Activated B cell treated with CpG ODN at 0.5 μM for 24 hours (primary cell): ENCODE measurements around the gene PLET1. TPM values are rescaled to one million over a fixed set of nuclear protein-coding genes. Genes with fewer than 3 reads are reported as not detected.

Experiments
- ATAC-seq: fragments of 200-7000 bp; cut with Tn5 transposase; one replicate; pipeline ENCODE4 v1.10.0; 2021; ENCODE audit warnings: low read depth, mild to moderate bottlenecking, moderate library complexity
- CTCF ChIA-PET: fragments of 350-600 bp; sonication (Branson Sonifier 250); formaldehyde crosslinking; loops from one replicate; lab custom pipeline; 2021; ENCODE audit warnings: antibody characterized with exemption; lab: Charles Lee
- POLR2A ChIA-PET: fragments of 350-600 bp; sonication (Branson Sonifier 250); formaldehyde crosslinking; loops from one replicate; lab custom pipeline; 2021; ENCODE audit warnings: antibody characterized with exemption; lab: Charles Lee
- DNase-seq: peaks from one replicate; pipeline ENCODE4 v3.0.0; 2022
- H3K27ac Mint-ChIP-seq: one replicate; pipeline ENCODE4 v1.8.0; 2020; ENCODE audit warnings: mixed read lengths
- H3K27me3 Mint-ChIP-seq: one replicate; pipeline ENCODE4 v1.8.0; 2021; ENCODE audit warnings: mixed read lengths
- H3K36me3 Mint-ChIP-seq: one replicate; pipeline ENCODE4 v1.8.0; 2021; ENCODE audit warnings: low read depth, mixed read lengths
- H3K4me1 Mint-ChIP-seq: one replicate; pipeline ENCODE4 v1.8.0; 2021; ENCODE audit warnings: mixed read lengths
- H3K4me3 Mint-ChIP-seq: one replicate; pipeline ENCODE4 v1.8.0; 2020; ENCODE audit warnings: mild to moderate bottlenecking, mixed read lengths
- H3K9me3 Mint-ChIP-seq: one replicate; pipeline ENCODE4 v1.8.0; 2020; ENCODE audit warnings: mixed read lengths
- CTCF ChIP-seq: fragments of 200-600 bp; IDR thresholded peaks from one replicate; pipeline ENCODE4 v1.8.0; 2022; ENCODE audit warnings: antibody characterized with exemption, mild to moderate bottlenecking
- intact Hi-C: fragments of 100-400 bp; cut with micrococcal nuclease; formaldehyde crosslinking; loops from one replicate; pipeline ENCODE4 v1.15.1; 2024
- total RNA-seq: library from RNA; stranded (reverse); gene quantifications from 2 replicates; pipeline ENCODE4 v1.2.3, GENCODE V29; 2022

Gene PLET1
- total RNA-seq, 1 donor from 2014 or later, result not detected

- H3K27ac Mint-ChIP-seq, result no peak overlapping the region
- POLR2A ChIA-PET, result no interaction called here
- no peaks in the 10 kb centered on the region for H3K27me3 Mint-ChIP-seq
- no peak for TF ChIP-seq CTCF
- no peak overlapping the region for H3K4me3 Mint-ChIP-seq
- no peak for ATAC-seq
- peaks cover 9% of the 10 kb centered on the region for H3K4me1 Mint-ChIP-seq
- no peaks in the 10 kb centered on the region for H3K9me3 Mint-ChIP-seq
- no peaks in the 10 kb centered on the region for H3K36me3 Mint-ChIP-seq
- no peak for DNase-seq
- CTCF ChIA-PET, result interaction anchor here (0.9 to 11.5 kb wide), 2 partner anchors 64 to 338 kb away, joined by 4 to 166 read pairs; no protein-coding TSS in a partner anchor
- intact Hi-C loops, result loop anchor here (5.0 to 10.0 kb wide), 3 partner anchors 369 to 1092 kb away; no protein-coding TSS in a partner anchor
Measured at GRCh38 chr11:112215621-112216020, 45.0 kb downstream of the PLET1 start.

- H3K4me3 Mint-ChIP-seq, result no peak overlapping the region
- ATAC-seq (no peak), DNase-seq (no peak)
- CTCF ChIA-PET, result interaction anchor here (11.5 kb wide), 1 partner anchor 66 kb away, joined by 166 read pairs; no protein-coding TSS in a partner anchor
- peaks cover 7% of the 10 kb centered on the region for H3K4me1 Mint-ChIP-seq
- no peak for TF ChIP-seq CTCF
- H3K36me3 Mint-ChIP-seq, result no peaks in the 10 kb centered on the region
- H3K9me3 Mint-ChIP-seq, result no peaks in the 10 kb centered on the region
- intact Hi-C loops, result loop anchor here (10.0 kb wide), 2 partner anchors 371 to 901 kb away; no protein-coding TSS in a partner anchor
- no peaks in the 10 kb centered on the region for H3K27me3 Mint-ChIP-seq
- POLR2A ChIA-PET, result no interaction called here
- no peak overlapping the region for H3K27ac Mint-ChIP-seq
Measured at GRCh38 chr11:112213753-112214152, 46.9 kb downstream of the PLET1 start.

- H3K9me3 Mint-ChIP-seq, result no peaks in the 10 kb centered on the region
- H3K27me3 Mint-ChIP-seq, result no peaks in the 10 kb centered on the region
- POLR2A ChIA-PET, result no interaction called here
- no peaks in the 10 kb centered on the region for H3K36me3 Mint-ChIP-seq
- no peak for TF ChIP-seq CTCF
- CTCF ChIA-PET, result interaction anchor here (1.0 kb wide), 1 partner anchor 8 kb away, joined by 3 read pairs; no protein-coding TSS in a partner anchor
- ATAC-seq (no peak), DNase-seq (no peak)
- intact Hi-C loops, result loop anchor here (10.0 kb wide), 2 partner anchors 372 to 902 kb away; no protein-coding TSS in a partner anchor
- no peak overlapping the region for H3K27ac Mint-ChIP-seq
- peaks cover 7% of the 10 kb centered on the region for H3K4me1 Mint-ChIP-seq
- no peak overlapping the region for H3K4me3 Mint-ChIP-seq
Measured at GRCh38 chr11:112212710-112213109, 48.0 kb downstream of the PLET1 start.

- intact Hi-C loops, result loop anchor here (10.0 kb wide), 2 partner anchors 373 to 903 kb away; no protein-coding TSS in a partner anchor
- peaks cover 7% of the 10 kb centered on the region for H3K4me1 Mint-ChIP-seq
Measured at GRCh38 chr11:112212290-112212689, 48.4 kb downstream of the PLET1 start.

More at GRCh38 chr11:112212290-112212689, 48.4 kb downstream of the PLET1 start:
- no peak for DNase-seq
- Mint-ChIP-seq H3K27ac (no peak overlapping the region), H3K36me3 (no peaks in the 10 kb centered on the region), H3K27me3 (no peaks in the 10 kb centered on the region), H3K9me3 (no peaks in the 10 kb centered on the region), H3K4me3 (no peak overlapping the region)
- ChIA-PET POLR2A (no interaction called here), CTCF (interaction anchor here (0.8 to 1.1 kb wide), 3 partner anchors 8 to 68 kb away, joined by 3 to 4 read pairs (median 3); no protein-coding TSS in a partner anchor)
- no peak for TF ChIP-seq CTCF
- ATAC-seq, result no peak
